ENCODE measurements around the gene TYW5.
A peak's percentile ranks its signal among the peaks of the same experiment; 100 is the strongest.

Gene TYW5

DNA sequence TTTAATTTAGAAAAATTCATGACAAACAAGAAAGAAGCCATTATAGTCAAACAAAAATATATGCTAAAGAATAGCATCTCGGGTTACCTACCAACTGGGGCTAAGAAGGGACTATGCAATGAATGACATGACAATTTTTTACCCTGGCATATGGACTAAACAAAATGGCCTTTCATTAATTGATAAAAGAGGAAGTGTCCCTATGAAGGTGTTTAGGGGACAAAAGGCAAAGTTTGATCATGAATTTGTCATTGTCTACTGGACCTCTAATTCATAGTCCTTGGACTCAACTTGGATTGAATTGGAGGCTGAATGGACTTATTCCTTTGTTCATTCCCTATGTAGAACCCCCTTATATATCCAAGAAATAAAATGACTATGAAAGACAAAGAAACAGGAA, 12.8 kb upstream of the TYW5 start:
- H3K27ac ChIP-seq (ENCODE audit: low read length) = no peak overlapping the region
- no peak overlapping the region for H3K9ac ChIP-seq (ENCODE audit: low read depth, low read length)
- H3K4me3 ChIP-seq (ENCODE audit: low read length) = no peak overlapping the region
- H3K9me3 ChIP-seq (ENCODE audit: insufficient read depth, low read depth, low read length) = no peaks in the 10 kb centered on the region
- no peaks in the 10 kb centered on the region for H3K27me3 ChIP-seq (ENCODE audit: insufficient read depth, low read length)
- peaks cover 37% of the 10 kb centered on the region for H3K36me3 ChIP-seq (ENCODE audit: insufficient read depth, low read depth, low read length)
- no peaks in the 10 kb centered on the region for H3K4me1 ChIP-seq (ENCODE audit: insufficient read depth, low read length)

DNA sequence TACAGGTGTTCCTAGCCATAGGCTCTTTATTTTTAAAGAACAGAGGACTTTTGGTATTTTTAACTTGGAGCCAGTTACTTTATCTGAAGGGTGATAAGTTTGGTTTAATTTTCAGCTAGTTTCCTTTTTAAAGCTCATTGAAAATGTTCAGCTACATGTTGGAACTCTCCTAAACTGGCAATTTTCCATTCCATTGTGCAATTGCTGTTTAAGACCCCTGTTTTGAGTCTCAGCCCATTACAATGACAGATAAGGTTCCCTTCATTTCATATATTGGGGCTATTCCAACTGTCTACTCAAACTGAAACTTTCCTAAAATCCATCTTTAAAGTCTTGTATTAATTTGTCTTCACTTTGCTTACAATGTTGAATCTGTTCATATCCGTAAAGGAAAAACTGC, 11.7 kb upstream of the TYW5 start:
- Histone ChIP-seq H3K27ac (ENCODE audit: low read length) (no peak overlapping the region), H3K4me1 (ENCODE audit: insufficient read depth, low read length) (no peaks in the 10 kb centered on the region), H3K9me3 (ENCODE audit: insufficient read depth, low read depth, low read length) (no peaks in the 10 kb centered on the region), H3K36me3 (ENCODE audit: insufficient read depth, low read depth, low read length) (peaks cover 47% of the 10 kb centered on the region), H3K27me3 (ENCODE audit: insufficient read depth, low read length) (no peaks in the 10 kb centered on the region), H3K4me3 (ENCODE audit: low read length) (no peak overlapping the region), H3K9ac (ENCODE audit: low read depth, low read length) (no peak overlapping the region)

DNA sequence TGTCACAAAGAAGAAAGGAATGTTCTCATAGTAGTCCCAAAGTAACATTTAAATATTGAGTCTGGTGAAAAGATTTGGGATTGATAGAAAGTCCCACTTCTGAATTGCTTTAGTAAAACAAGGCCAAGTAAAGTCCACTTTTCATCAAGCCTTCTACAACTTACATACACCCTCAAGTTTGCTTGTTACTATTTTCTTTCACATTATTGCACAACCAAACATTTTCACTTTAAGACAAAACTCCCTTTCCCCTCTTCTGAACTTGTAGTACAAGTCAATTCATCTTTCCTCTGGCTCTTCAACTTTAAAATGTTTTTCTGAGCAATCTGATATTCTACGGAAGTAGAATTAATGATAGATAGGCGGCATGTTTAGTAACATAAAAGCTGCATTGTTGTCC, 11.1 kb upstream of the TYW5 start:
- peaks cover 53% of the 10 kb centered on the region for H3K36me3 ChIP-seq (ENCODE audit: insufficient read depth, low read depth, low read length)
- H3K9ac ChIP-seq (ENCODE audit: low read depth, low read length) = no peak overlapping the region
- H3K27me3 ChIP-seq (ENCODE audit: insufficient read depth, low read length) = no peaks in the 10 kb centered on the region
- H3K4me1 ChIP-seq (ENCODE audit: insufficient read depth, low read length) = no peaks in the 10 kb centered on the region
- no peak overlapping the region for H3K27ac ChIP-seq (ENCODE audit: low read length)
- no peaks in the 10 kb centered on the region for H3K9me3 ChIP-seq (ENCODE audit: insufficient read depth, low read depth, low read length)
- no peak overlapping the region for H3K4me3 ChIP-seq (ENCODE audit: low read length)

DNA sequence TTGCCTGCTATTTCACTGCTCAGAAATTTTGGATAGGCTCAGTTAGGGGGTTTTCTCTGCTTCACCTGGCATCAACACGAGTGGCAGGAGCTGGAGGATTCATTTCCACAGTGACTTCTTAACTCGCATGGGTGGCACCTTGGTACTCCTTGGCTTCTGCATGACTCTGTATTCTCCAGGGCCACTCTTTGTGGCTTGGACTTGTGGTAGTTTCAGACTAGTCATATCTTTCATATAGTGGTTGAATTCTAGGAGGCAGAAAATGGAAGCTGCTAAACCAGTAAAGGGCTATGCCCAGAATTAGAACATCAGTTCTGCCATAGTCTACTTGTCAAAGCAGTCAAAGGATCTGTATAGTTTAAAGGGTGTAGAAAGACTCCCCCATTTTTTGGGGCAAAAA, 6.9 kb upstream of the TYW5 start:
- peaks cover 86% of the 10 kb centered on the region for H3K36me3 ChIP-seq (ENCODE audit: insufficient read depth, low read depth, low read length)
- H3K27ac ChIP-seq (ENCODE audit: low read length) = no peak overlapping the region
- no peak overlapping the region for H3K9ac ChIP-seq (ENCODE audit: low read depth, low read length)
- no peaks in the 10 kb centered on the region for H3K9me3 ChIP-seq (ENCODE audit: insufficient read depth, low read depth, low read length)
- H3K4me3 ChIP-seq (ENCODE audit: low read length) = no peak overlapping the region
- no peaks in the 10 kb centered on the region for H3K27me3 ChIP-seq (ENCODE audit: insufficient read depth, low read length)
- H3K4me1 ChIP-seq (ENCODE audit: insufficient read depth, low read length) = no peaks in the 10 kb centered on the region

DNA sequence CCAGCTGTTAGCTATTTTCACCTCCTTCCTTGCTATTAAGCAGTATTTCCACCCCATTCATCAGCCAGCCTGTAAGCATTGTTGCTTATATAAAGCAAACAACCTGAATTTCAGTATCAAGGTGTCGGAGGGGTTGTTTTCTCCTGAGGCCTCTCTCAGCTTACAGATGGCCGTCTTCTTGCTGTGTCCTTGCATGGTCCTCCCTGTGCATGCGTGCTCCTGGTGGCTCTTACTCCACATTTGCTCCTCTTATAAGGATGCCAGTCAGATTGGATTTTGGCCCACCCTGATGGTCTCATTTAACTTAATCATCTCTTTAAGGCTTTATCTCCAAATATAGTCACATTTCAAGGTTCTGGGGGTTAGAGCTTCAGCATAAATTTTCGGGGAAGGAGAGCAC, 2.7 kb upstream of the TYW5 start:
- H3K36me3 ChIP-seq (ENCODE audit: insufficient read depth, low read depth, low read length) = peaks cover 48% of the 10 kb centered on the region
- H3K9me3 ChIP-seq (ENCODE audit: insufficient read depth, low read depth, low read length) = no peaks in the 10 kb centered on the region
- H3K4me3 ChIP-seq (ENCODE audit: low read length) = peak overlapping the region; percentile 10
- H3K4me1 ChIP-seq (ENCODE audit: insufficient read depth, low read length) = peaks cover 4% of the 10 kb centered on the region; the same call in 1 of the 2 replicates
- no peaks in the 10 kb centered on the region for H3K27me3 ChIP-seq (ENCODE audit: insufficient read depth, low read length)
- no peak overlapping the region for H3K27ac ChIP-seq (ENCODE audit: low read length)
- no peak overlapping the region for H3K9ac ChIP-seq (ENCODE audit: low read depth, low read length)

DNA sequence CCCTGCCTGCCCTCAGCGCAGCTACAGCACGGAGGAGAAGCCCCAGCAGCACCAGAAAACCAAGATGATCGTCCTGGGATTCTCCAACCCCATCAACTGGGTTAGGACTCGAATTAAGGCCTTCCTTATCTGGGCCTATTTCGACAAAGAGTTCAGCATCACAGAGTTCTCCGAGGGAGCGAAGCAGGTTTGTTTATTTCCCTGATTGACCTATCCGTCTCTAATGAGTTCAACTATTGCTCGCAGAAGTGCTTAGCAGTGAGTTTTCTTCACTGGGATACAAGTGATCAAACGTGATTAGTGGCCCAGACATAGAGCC, 730 bp upstream of the TYW5 start:
- Histone ChIP-seq H3K27ac (ENCODE audit: low read length) (peak overlapping the region; percentile 88), H3K9me3 (ENCODE audit: insufficient read depth, low read depth, low read length) (no peaks in the 10 kb centered on the region), H3K4me3 (ENCODE audit: low read length) (peak overlapping the region; percentile 99), H3K4me1 (ENCODE audit: insufficient read depth, low read length) (peaks cover 4% of the 10 kb centered on the region; the same call in 1 of the 2 replicates), H3K27me3 (ENCODE audit: insufficient read depth, low read length) (no peaks in the 10 kb centered on the region), H3K9ac (ENCODE audit: low read depth, low read length) (peak overlapping the region; percentile 91), H3K36me3 (ENCODE audit: insufficient read depth, low read depth, low read length) (peaks cover 35% of the 10 kb centered on the region)

DNA sequence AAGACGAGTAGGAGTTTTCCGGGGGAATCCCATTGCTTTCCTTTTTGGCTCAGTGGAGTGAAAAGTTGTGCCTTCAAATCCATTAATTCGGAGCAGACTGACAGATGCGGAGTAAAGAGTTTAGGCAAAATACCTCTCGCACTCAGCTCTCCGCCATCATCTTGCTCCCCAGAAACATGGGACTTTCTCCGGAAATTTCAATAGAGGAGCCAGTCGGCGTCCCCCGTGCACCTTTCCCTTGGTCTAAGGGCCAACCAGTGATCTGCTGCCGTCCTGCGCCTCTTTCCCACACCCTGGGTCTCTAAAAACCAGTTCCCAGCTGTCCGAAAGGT, 318 bp downstream of the TYW5 start:
- Histone ChIP-seq H3K27me3 (ENCODE audit: insufficient read depth, low read length) (no peaks in the 10 kb centered on the region), H3K9me3 (ENCODE audit: insufficient read depth, low read depth, low read length) (no peaks in the 10 kb centered on the region), H3K4me1 (ENCODE audit: insufficient read depth, low read length) (peaks cover 4% of the 10 kb centered on the region; the same call in 1 of the 2 replicates), H3K36me3 (ENCODE audit: insufficient read depth, low read depth, low read length) (peaks cover 35% of the 10 kb centered on the region), H3K9ac (ENCODE audit: low read depth, low read length) (peak overlapping the region; percentile 91), H3K4me3 (ENCODE audit: low read length) (peak overlapping the region; percentile 99), H3K27ac (ENCODE audit: low read length) (peak overlapping the region; percentile 88)

DNA sequence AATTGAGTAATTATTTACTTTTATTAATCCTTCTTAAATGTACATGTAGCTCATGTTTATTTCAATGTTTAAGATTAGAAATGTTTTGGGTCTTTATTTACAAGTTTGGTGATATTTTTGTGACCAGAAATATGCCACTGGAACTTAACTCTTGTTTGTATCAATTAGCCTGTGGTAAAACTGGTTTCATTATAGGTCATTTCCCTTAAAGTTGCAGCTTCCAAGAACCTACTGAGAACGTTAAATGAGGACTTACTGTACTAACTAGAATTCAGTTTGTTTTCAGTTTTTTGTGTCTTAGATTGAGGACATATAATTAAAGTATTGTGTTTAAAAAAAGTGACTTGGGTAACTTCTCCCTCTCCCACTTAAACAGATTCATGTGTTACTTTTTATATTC, 4.3 kb downstream of the TYW5 start:
- H3K4me1 ChIP-seq (ENCODE audit: insufficient read depth, low read length) = peaks cover 4% of the 10 kb centered on the region; the same call in 1 of the 2 replicates
- no peak overlapping the region for H3K9ac ChIP-seq (ENCODE audit: low read depth, low read length)
- H3K27me3 ChIP-seq (ENCODE audit: insufficient read depth, low read length) = no peaks in the 10 kb centered on the region
- peaks cover 53% of the 10 kb centered on the region for H3K36me3 ChIP-seq (ENCODE audit: insufficient read depth, low read depth, low read length)
- no peaks in the 10 kb centered on the region for H3K9me3 ChIP-seq (ENCODE audit: insufficient read depth, low read depth, low read length)
- H3K27ac ChIP-seq (ENCODE audit: low read length) = no peak overlapping the region
- H3K4me3 ChIP-seq (ENCODE audit: low read length) = no peak overlapping the region

DNA sequence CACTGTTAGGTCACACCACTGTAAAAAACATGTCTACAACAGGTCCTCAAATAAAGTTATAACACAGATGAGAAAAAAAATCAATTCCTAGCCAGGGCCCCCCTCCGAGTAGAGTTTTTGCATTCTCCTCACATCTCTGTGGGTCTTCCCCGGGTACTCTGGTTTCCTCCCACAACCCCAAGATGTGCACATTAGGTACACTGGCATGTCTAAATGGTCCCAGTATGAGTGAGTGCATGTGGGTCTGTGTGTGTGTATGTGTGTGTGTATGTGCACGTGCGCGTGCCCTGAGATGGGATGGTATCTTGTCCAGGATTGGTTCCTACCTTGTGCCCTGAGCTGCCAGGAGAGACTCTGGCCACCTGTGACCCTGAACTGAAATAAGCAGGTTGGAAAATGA, 4.9 kb downstream of the TYW5 start:
- no peaks in the 10 kb centered on the region for H3K9me3 ChIP-seq (ENCODE audit: insufficient read depth, low read depth, low read length)
- H3K4me1 ChIP-seq (ENCODE audit: insufficient read depth, low read length) = peaks cover 4% of the 10 kb centered on the region; the same call in 1 of the 2 replicates
- no peak overlapping the region for H3K27ac ChIP-seq (ENCODE audit: low read length)
- no peak overlapping the region for H3K9ac ChIP-seq (ENCODE audit: low read depth, low read length)
- H3K4me3 ChIP-seq (ENCODE audit: low read length) = no peak overlapping the region
- H3K27me3 ChIP-seq (ENCODE audit: insufficient read depth, low read length) = no peaks in the 10 kb centered on the region
- peaks cover 59% of the 10 kb centered on the region for H3K36me3 ChIP-seq (ENCODE audit: insufficient read depth, low read depth, low read length)

DNA sequence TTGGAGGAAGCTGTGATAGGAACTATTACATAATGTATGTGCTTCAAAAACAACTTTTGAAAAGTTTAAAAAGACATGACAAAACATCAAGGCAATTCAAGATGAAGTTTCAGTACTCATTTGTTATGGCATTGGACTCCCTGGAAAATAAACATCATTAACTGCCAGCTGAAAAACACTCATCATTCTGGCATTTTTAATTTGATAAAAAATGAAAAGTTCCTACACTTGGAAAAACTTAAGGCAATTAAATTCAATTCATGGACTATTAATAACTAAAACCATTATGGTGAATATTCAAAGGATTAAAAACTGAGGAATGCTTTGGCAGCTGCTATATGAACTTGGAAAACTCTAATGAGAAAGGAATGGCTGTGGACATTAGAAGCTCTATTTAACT, 8.5 kb downstream of the TYW5 start:
- no peak overlapping the region for H3K4me3 ChIP-seq (ENCODE audit: low read length)
- no peak overlapping the region for H3K9ac ChIP-seq (ENCODE audit: low read depth, low read length)
- H3K27me3 ChIP-seq (ENCODE audit: insufficient read depth, low read length) = no peaks in the 10 kb centered on the region
- H3K9me3 ChIP-seq (ENCODE audit: insufficient read depth, low read depth, low read length) = no peaks in the 10 kb centered on the region
- no peak overlapping the region for H3K27ac ChIP-seq (ENCODE audit: low read length)
- H3K36me3 ChIP-seq (ENCODE audit: insufficient read depth, low read depth, low read length) = peaks cover 84% of the 10 kb centered on the region
- H3K4me1 ChIP-seq (ENCODE audit: insufficient read depth, low read length) = no peaks in the 10 kb centered on the region

DNA sequence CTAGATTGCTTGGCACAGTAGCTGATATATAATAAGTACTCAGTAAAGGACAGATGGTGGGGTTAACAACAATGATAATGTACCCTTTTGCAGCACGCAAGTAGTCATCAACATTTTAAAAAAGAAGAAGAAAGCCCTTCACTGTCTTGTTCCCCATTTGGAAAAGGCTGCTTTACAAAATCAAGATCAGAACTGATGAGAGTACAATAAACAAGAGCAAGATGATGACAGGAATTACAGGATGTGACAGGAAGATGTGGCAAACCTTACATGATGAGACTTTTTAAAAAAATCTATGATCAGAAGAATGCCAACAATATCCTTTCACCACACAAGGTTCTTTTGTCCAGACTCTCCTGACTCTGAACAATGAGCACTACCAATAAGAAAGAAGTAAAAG, 9.1 kb downstream of the TYW5 start:
- Histone ChIP-seq H3K36me3 (ENCODE audit: insufficient read depth, low read depth, low read length) (peaks cover 89% of the 10 kb centered on the region), H3K9ac (ENCODE audit: low read depth, low read length) (no peak overlapping the region), H3K27ac (ENCODE audit: low read length) (no peak overlapping the region), H3K9me3 (ENCODE audit: insufficient read depth, low read depth, low read length) (no peaks in the 10 kb centered on the region), H3K27me3 (ENCODE audit: insufficient read depth, low read length) (no peaks in the 10 kb centered on the region), H3K4me1 (ENCODE audit: insufficient read depth, low read length) (no peaks in the 10 kb centered on the region), H3K4me3 (ENCODE audit: low read length) (no peak overlapping the region)

DNA sequence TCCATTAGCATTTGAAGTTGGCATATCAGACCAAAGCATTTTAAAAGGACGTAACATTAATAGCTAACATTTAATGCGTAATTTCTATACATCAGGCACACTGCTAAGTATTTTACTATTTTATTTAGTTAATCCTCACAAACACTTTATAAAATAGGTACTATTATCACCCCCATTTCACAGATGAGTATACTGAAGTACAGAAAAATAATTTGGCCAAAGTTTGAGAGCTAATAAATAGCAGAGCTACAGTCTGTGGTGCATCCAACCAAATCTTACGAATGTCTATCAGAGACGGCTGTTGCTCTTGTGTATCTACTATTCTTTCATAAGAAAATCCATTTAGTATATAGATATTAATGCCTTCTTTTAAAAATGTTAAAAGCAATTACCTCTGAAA, 11.9 kb downstream of the TYW5 start:
- no peak overlapping the region for H3K9ac ChIP-seq (ENCODE audit: low read depth, low read length)
- no peak overlapping the region for H3K4me3 ChIP-seq (ENCODE audit: low read length)
- H3K27me3 ChIP-seq (ENCODE audit: insufficient read depth, low read length) = no peaks in the 10 kb centered on the region
- no peaks in the 10 kb centered on the region for H3K9me3 ChIP-seq (ENCODE audit: insufficient read depth, low read depth, low read length)
- H3K36me3 ChIP-seq (ENCODE audit: insufficient read depth, low read depth, low read length) = peaks cover 87% of the 10 kb centered on the region
- no peaks in the 10 kb centered on the region for H3K4me1 ChIP-seq (ENCODE audit: insufficient read depth, low read length)
- no peak overlapping the region for H3K27ac ChIP-seq (ENCODE audit: low read length)

DNA sequence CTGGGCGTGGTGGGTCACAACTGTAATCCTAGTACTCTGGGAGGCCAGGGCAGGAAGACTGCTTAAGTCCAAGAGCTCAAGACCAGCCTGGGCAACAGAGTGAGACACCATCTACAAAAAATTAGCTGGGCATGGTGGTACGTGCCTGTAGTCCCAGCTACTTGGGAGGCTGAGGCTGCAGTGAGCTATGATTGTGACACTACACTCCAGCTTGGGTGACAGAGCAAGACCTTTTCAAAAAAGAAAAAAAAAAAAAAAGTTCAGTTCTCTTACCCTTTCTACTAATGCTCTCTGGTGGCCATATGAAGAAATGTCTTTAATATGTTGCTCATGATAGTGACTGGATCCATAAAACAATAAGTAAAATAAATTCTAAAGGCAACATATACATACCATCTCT, 14.9 kb downstream of the TYW5 start:
- Histone ChIP-seq H3K4me3 (ENCODE audit: low read length) (no peak overlapping the region), H3K9me3 (ENCODE audit: insufficient read depth, low read depth, low read length) (no peaks in the 10 kb centered on the region), H3K9ac (ENCODE audit: low read depth, low read length) (no peak overlapping the region), H3K36me3 (ENCODE audit: insufficient read depth, low read depth, low read length) (peaks cover 84% of the 10 kb centered on the region), H3K27ac (ENCODE audit: low read length) (no peak overlapping the region), H3K4me1 (ENCODE audit: insufficient read depth, low read length) (no peaks in the 10 kb centered on the region), H3K27me3 (ENCODE audit: insufficient read depth, low read length) (no peaks in the 10 kb centered on the region)

All from iPS-20b (cell line).